Measurements from ENCODE around the gene P4HA2. TPM values are rescaled to one million over a fixed set of nuclear protein-coding genes. Genes with fewer than 3 reads are reported as not detected.

The P4HA2 gene
- total and polyA plus RNA-seq, 4 donors = 20.3 to 62.3 (median 37.2) TPM

DNA sequence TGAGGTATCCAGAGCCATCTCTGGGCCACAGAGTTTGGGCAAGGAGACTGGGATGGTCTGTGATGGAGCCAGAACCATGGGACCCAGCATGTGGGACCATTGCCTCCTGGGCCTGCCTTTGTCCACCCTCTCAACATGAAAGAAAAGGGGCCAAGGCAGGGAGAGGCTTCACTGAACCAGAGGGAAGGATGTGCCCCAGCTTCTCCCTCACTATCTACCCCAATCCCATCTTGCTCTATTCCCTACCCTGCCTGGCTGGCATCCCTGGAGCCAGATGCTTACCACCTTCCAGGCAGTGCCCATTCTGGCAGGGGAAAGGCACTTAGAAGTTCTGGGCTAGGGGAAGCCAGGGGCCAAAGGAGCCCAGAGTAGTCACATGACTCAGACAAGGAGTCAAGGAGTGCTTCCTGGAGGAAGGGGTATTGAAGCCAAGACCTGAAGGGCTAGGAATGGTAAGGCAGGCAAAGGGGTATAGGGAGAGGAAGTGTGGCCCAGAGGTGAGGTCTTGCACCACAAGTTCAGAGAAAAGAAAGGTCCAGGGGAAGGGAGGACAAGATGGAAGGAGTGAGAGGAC lies 39.6 kb upstream of the P4HA2 start:
- no peak overlapping the region for H3K4me3 ChIP-seq
- H3K9me3 ChIP-seq (ENCODE audit: control insufficient read depth in 4 of 4, insufficient read depth in 3 of 4, low read length in 3 of 4) = no peaks in the 10 kb centered on the region
- TF ChIP-seq, protein P1, sequence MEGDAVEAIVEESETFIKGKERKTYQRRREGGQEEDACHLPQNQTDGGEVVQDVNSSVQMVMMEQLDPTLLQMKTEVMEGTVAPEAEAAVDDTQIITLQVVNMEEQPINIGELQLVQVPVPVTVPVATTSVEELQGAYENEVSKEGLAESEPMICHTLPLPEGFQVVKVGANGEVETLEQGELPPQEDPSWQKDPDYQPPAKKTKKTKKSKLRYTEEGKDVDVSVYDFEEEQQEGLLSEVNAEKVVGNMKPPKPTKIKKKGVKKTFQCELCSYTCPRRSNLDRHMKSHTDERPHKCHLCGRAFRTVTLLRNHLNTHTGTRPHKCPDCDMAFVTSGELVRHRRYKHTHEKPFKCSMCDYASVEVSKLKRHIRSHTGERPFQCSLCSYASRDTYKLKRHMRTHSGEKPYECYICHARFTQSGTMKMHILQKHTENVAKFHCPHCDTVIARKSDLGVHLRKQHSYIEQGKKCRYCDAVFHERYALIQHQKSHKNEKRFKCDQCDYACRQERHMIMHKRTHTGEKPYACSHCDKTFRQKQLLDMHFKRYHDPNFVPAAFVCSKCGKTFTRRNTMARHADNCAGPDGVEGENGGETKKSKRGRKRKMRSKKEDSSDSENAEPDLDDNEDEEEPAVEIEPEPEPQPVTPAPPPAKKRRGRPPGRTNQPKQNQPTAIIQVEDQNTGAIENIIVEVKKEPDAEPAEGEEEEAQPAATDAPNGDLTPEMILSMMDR (IDR thresholded peaks at IDR 0.05; ENCODE audit: control extremely low read depth, extremely low read depth) = no peak
- no peak for DNase-seq
- H3K36me3 ChIP-seq (ENCODE audit: control insufficient read depth in 4 of 4, insufficient read depth in 4 of 4, low read length in 4 of 4) = no peaks in the 10 kb centered on the region
- H3K27me3 ChIP-seq (ENCODE audit: control insufficient read depth in 3 of 3, insufficient read depth in 3 of 3, low read length in 2 of 3) = no peaks in the 10 kb centered on the region
- H3K27ac ChIP-seq (ENCODE audit: low read depth in 1 of 2, low read length in 1 of 2) = no peak overlapping the region
- peaks cover 0 to 12% (median 3%) of the 10 kb centered on the region in 5 donors for H3K4me1 ChIP-seq (ENCODE audit: control insufficient read depth in 5 of 5, insufficient read depth in 5 of 5, low read length in 5 of 5)
- no peak for ATAC-seq (ENCODE audit: insufficient read depth, low FRiP score)
- no peak overlapping the region for H3K9ac ChIP-seq (ENCODE audit: insufficient read depth in 1 of 2, low read length in 2 of 2)

DNA sequence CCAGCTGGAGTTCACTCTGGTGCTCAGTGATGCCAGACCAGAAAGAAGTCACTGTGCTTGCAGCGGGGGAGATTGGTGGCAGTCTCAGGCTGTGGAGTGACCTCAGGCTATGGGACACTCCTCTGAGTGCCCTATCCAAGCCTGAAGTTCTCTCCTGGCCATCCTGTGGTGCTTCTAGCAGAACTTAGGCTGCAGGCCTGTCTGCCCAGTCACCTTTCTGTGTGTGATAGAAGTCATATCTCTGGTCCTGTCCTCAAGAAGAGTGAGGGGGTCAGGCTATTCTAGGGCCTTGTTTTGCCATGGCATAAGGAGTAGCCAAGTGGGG lies 39.1 kb upstream of the P4HA2 start:
- H3K27ac ChIP-seq (ENCODE audit: low read depth in 1 of 2, low read length in 1 of 2) = no peak overlapping the region
- H3K9ac ChIP-seq (ENCODE audit: insufficient read depth in 1 of 2, low read length in 2 of 2) = no peak overlapping the region
- TF ChIP-seq, protein P1 (IDR thresholded peaks at IDR 0.05; ENCODE audit: control extremely low read depth, extremely low read depth) = no peak
- H3K9me3 ChIP-seq (ENCODE audit: control insufficient read depth in 4 of 4, insufficient read depth in 3 of 4, low read length in 3 of 4) = no peaks in the 10 kb centered on the region
- no peak for DNase-seq
- no peak overlapping the region for H3K4me3 ChIP-seq
- H3K4me1 ChIP-seq (ENCODE audit: control insufficient read depth in 5 of 5, insufficient read depth in 5 of 5, low read length in 5 of 5) = peaks cover 0 to 12% (median 3%) of the 10 kb centered on the region in 5 donors
- no peaks in the 10 kb centered on the region for H3K27me3 ChIP-seq (ENCODE audit: control insufficient read depth in 3 of 3, insufficient read depth in 3 of 3, low read length in 2 of 3)
- ATAC-seq (ENCODE audit: insufficient read depth, low FRiP score) = no peak
- H3K36me3 ChIP-seq (ENCODE audit: control insufficient read depth in 4 of 4, insufficient read depth in 4 of 4, low read length in 4 of 4) = no peaks in the 10 kb centered on the region
- WGBS, 2 donors = 99 to 100% methylated on average over 1 of the region's 1 CpG

DNA sequence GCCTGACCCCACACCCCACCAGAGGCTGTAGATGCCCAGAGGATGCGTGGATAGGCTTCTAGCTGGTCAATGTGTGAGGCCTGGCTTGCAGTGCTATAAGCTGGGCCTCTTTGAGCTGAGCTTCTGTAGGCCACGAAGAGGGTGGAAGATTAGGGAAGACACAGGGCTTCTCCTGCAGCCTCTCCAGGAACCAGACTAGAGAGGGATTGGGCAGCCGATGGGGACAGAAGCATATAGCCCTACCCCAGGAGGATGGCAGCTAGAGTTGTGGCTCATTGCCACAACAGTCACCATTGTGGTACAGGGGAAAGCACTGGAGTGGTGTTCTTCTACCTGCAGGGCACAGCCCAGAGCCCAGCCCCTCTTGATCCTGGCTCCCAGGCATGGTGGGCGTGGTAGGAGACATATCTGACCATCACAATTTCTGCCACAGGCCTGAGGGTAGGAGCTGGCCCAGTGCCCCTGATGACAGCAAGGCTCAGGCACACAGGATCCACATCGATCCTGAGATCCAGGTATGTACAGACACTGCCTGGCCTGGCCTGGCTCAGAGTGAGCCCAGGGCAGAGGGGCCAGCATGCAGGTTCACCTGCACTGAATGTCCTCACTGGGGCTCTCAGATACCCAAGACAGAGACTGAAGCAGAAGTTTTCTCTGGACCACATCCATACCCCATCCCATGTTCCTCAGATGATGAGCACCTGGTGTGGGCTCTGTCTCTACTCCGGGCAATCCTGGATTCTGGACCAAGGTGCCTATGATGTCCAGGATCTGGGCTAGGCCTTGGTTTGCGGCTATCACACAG lies 38.6 kb upstream of the P4HA2 start:
- H3K9ac ChIP-seq (ENCODE audit: insufficient read depth in 1 of 2, low read length in 2 of 2) = no peak overlapping the region
- no peak overlapping the region for H3K27ac ChIP-seq (ENCODE audit: low read depth in 1 of 2, low read length in 1 of 2)
- H3K4me1 ChIP-seq (ENCODE audit: control insufficient read depth in 5 of 5, insufficient read depth in 5 of 5, low read length in 5 of 5) = peaks cover 0 to 12% (median 3%) of the 10 kb centered on the region in 5 donors
- ATAC-seq (ENCODE audit: insufficient read depth, low FRiP score) (no peak), DNase-seq (no peak)
- H3K36me3 ChIP-seq (ENCODE audit: control insufficient read depth in 4 of 4, insufficient read depth in 4 of 4, low read length in 4 of 4) = no peaks in the 10 kb centered on the region
- WGBS, 2 donors = 84 to 93% methylated on average over 7 of the region's 7 CpGs
- TF ChIP-seq, protein P1 (IDR thresholded peaks at IDR 0.05; ENCODE audit: control extremely low read depth, extremely low read depth) = no peak
- no peaks in the 10 kb centered on the region for H3K9me3 ChIP-seq (ENCODE audit: control insufficient read depth in 4 of 4, insufficient read depth in 3 of 4, low read length in 3 of 4)
- no peaks in the 10 kb centered on the region for H3K27me3 ChIP-seq (ENCODE audit: control insufficient read depth in 3 of 3, insufficient read depth in 3 of 3, low read length in 2 of 3)
- no peak overlapping the region for H3K4me3 ChIP-seq
